Prostate gland (tissue), 2 donors: Measurements from ENCODE around the gene CCDC141.

Experiments
- POLR2A ChIP-seq: fragments of 450-650 bp; IDR thresholded peaks from one replicate; pipeline ENCODE4 v1.6.1; 2016; ENCODE audit warnings: antibody characterized with exemption, mild to moderate bottlenecking
- POLR2AphosphoS5 ChIP-seq: sonication (generic); formaldehyde crosslinking; IDR thresholded peaks from one replicate; pipeline ENCODE4 v1.6.1; 2017; ENCODE audit warnings: antibody characterized with exemption
- TF ChIP-seq, protein P1 (sequence below), 4 experiments: fragments of 200-600 bp in 2 of 4; fragments of 450-650 bp in 2 of 4; sonication (generic) in 2 of 4; IDR thresholded peaks; 1 replicate in 3 of 4; 2 replicates in 1 of 4; pipeline ENCODE4 v1.5.1; 2016 to 2019; ENCODE audit warnings: antibody characterized with exemption in 4 of 4, mild to moderate bottlenecking in 2 of 4, moderate library complexity in 2 of 4

DNA sequence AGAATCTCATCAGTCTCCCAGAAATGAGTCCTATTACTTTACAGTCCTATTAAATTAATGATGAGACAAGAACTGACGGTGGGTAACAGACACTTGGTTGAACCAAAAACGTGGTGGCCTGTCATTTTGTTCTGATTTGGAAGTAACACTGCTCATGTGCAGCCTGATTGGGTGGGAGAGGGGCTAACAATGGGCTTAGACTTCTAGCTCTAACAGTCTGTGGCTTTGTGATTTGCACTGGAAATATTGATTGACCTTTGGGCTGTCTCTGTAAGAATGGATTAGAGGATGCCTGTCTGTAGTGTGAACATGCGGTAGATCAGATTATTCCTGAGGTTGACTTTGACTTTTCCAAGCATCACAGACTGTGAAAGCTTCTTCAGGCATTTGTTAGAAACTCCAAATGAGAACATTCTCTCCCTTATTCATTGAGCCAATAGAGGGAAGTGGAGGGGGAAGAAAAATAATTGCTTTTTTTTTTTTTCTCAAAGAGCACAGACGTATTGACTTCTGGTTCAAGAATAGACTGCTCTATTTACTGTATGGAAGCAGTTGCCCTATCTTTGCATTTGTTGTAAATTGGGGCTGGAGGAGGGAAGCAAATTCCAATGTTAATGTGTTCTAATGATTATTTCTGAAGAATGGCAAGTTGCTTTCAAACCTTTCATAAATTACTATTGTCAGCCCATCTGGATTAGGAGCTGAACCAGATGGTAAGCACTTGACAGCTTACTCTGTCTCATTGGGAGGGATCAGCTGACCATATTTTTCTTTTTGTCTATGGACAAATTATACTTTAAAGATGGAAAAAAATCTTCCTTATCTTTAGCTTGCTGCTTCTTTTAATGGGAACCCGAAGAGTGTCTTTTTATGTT lies 156.9 kb downstream of the CCDC141 start:
- TF ChIP-seq, protein P1, sequence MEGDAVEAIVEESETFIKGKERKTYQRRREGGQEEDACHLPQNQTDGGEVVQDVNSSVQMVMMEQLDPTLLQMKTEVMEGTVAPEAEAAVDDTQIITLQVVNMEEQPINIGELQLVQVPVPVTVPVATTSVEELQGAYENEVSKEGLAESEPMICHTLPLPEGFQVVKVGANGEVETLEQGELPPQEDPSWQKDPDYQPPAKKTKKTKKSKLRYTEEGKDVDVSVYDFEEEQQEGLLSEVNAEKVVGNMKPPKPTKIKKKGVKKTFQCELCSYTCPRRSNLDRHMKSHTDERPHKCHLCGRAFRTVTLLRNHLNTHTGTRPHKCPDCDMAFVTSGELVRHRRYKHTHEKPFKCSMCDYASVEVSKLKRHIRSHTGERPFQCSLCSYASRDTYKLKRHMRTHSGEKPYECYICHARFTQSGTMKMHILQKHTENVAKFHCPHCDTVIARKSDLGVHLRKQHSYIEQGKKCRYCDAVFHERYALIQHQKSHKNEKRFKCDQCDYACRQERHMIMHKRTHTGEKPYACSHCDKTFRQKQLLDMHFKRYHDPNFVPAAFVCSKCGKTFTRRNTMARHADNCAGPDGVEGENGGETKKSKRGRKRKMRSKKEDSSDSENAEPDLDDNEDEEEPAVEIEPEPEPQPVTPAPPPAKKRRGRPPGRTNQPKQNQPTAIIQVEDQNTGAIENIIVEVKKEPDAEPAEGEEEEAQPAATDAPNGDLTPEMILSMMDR (IDR thresholded peaks at IDR 0.05): no peak
- TF ChIP-seq POLR2A (no peak), POLR2AphosphoS5 (no peak)
